Nephron (organoid): ENCODE data around the gene GVQW3.

ENCODE experiments used
- H3K27ac Mint-ChIP-seq, 3 experiments: 2 replicates each; pipeline ENCODE4 v1.8.0; 2020; ENCODE audit warnings: mixed read lengths in 3 of 3, mild to moderate bottlenecking in 2 of 3, moderate library complexity in 1 of 3
- H3K27me3 Mint-ChIP-seq: 2 replicates; pipeline ENCODE4 v1.8.0; 2021; ENCODE audit warnings: low read depth, mild to moderate bottlenecking, moderate library complexity, mixed read lengths
- H3K36me3 Mint-ChIP-seq: 2 replicates; pipeline ENCODE4 v1.8.0; 2020; ENCODE audit warnings: low read depth, mixed read lengths
- H3K4me1 Mint-ChIP-seq: 2 replicates; pipeline ENCODE4 v1.8.0; 2020; ENCODE audit warnings: mixed read lengths
- H3K4me3 Mint-ChIP-seq, 3 experiments: 2 replicates each; pipeline ENCODE4 v1.8.0; 2020; ENCODE audit warnings: mild to moderate bottlenecking in 3 of 3, mixed read lengths in 3 of 3, moderate library complexity in 2 of 3
- H3K9me3 Mint-ChIP-seq: 2 replicates; pipeline ENCODE4 v1.8.0; 2020; ENCODE audit warnings: mixed read lengths
- CTCF ChIP-seq, 3 experiments: fragments of 200-600 bp; sonication (generic); IDR thresholded peaks; one replicate each; pipeline ENCODE4 v1.5.0; 2021; ENCODE audit warnings: antibody characterized with exemption in 3 of 3; ENCODE audit not compliant: unreplicated experiment in 3 of 3

Gene GVQW3

GRCh38 chr11:76453248-76453647 is 72.1 kb downstream of the GVQW3 start:
- TF ChIP-seq CTCF (IDR thresholded peaks at IDR 0.05; ENCODE audit: unreplicated experiment in 3 of 3) = no peak
- Mint-ChIP-seq H3K4me1 (peaks cover 23% of the 10 kb centered on the region), H3K27me3 (no peaks in the 10 kb centered on the region), H3K9me3 (no peaks in the 10 kb centered on the region), H3K36me3 (peaks cover 36% of the 10 kb centered on the region), H3K27ac (peak overlapping the region; percentile 50 to 82 (median 50)), H3K4me3 (no peak overlapping the region)

GRCh38 chr11:76455331-76455730 is 74.2 kb downstream of the GVQW3 start:
- H3K4me1 Mint-ChIP-seq = peaks cover 23% of the 10 kb centered on the region
- peak overlapping the region in 1 of 3 experiments; percentile 14 for H3K4me3 Mint-ChIP-seq
- no peaks in the 10 kb centered on the region for H3K9me3 Mint-ChIP-seq

GRCh38 chr11:76455931-76456330 is 74.8 kb downstream of the GVQW3 start:
- peaks cover 23% of the 10 kb centered on the region for H3K4me1 Mint-ChIP-seq
- H3K4me3 Mint-ChIP-seq = peak overlapping the region in 1 of 3 experiments; percentile 3
- no peaks in the 10 kb centered on the region for H3K9me3 Mint-ChIP-seq
- peak overlapping the region; percentile 93 to 96 (median 94) for H3K27ac Mint-ChIP-seq
- H3K36me3 Mint-ChIP-seq = peaks cover 35% of the 10 kb centered on the region
- H3K27me3 Mint-ChIP-seq = no peaks in the 10 kb centered on the region
- no peak for TF ChIP-seq CTCF (IDR thresholded peaks at IDR 0.05; ENCODE audit: unreplicated experiment in 3 of 3)

More at GRCh38 chr11:76455331-76455730, 74.2 kb downstream of the GVQW3 start:
- H3K27me3 Mint-ChIP-seq = no peaks in the 10 kb centered on the region
- TF ChIP-seq CTCF (IDR thresholded peaks at IDR 0.05; ENCODE audit: unreplicated experiment in 3 of 3) = no peak
- peak overlapping the region; percentile 93 to 96 (median 94) for H3K27ac Mint-ChIP-seq
- peaks cover 32% of the 10 kb centered on the region for H3K36me3 Mint-ChIP-seq

- peaks cover 34% of the 10 kb centered on the region for H3K36me3 Mint-ChIP-seq
These were observed 75.4 kb downstream of the GVQW3 start for GRCh38 chr11:76456571-76456970.

More at GRCh38 chr11:76456571-76456970, 75.4 kb downstream of the GVQW3 start:
- no peak for TF ChIP-seq CTCF (IDR thresholded peaks at IDR 0.05; ENCODE audit: unreplicated experiment in 3 of 3)
- Mint-ChIP-seq H3K27me3 (no peaks in the 10 kb centered on the region), H3K27ac (peak overlapping the region; percentile 93 to 96 (median 94)), H3K4me3 (no peak overlapping the region), H3K9me3 (no peaks in the 10 kb centered on the region), H3K4me1 (peaks cover 23% of the 10 kb centered on the region)
